SK-N-MC (cell line): Measurements from ENCODE around the gene SAG.

ENCODE experiments used
- DNase-seq: peaks from one replicate; pipeline ENCODE4 v3.0.0-alpha.2; 2011; ENCODE audit warnings: low read depth, low spot score
- H3K27ac ChIP-seq: fragments of 200-600 bp; sonication (generic); 2 replicates; pipeline ENCODE4 v1.5.1; 2016; ENCODE audit warnings: mixed run types
- H3K36me3 ChIP-seq: fragments of 200-600 bp; sonication (generic); 2 replicates; pipeline ENCODE4 v1.6.1; 2017; ENCODE audit warnings: antibody characterized with exemption, low read length, mixed read lengths; ENCODE audit not compliant: insufficient read depth
- H3K4me3 ChIP-seq: fragments of 200-600 bp; sonication (generic); 2 replicates; pipeline ENCODE4 v1.5.1; 2016
- H3K9ac ChIP-seq: fragments of 200-600 bp; sonication (generic); 2 replicates; pipeline ENCODE4 v1.8.0; 2017; ENCODE audit warnings: mixed run types, mixed read lengths; ENCODE audit not compliant: insufficient read length
- H3K9me3 ChIP-seq: fragments of 200-600 bp; sonication (generic); 2 replicates; pipeline ENCODE4 v1.6.1; 2017; ENCODE audit warnings: low read depth, mild to moderate bottlenecking, antibody characterized with exemption, low read length, moderate library complexity, mixed read lengths
- EZH2 ChIP-seq: fragments of 200-600 bp; sonication (generic); IDR thresholded peaks from one replicate; pipeline ENCODE4 v1.6.1; 2017; ENCODE audit warnings: antibody characterized with exemption
- FOXP2 ChIP-seq: optimal IDR thresholded peaks from 2 replicates; pipeline ENCODE3; 2011; ENCODE audit warnings: mild to moderate bottlenecking, moderate library complexity; ENCODE audit not compliant: insufficient read depth; ENCODE audit errors: extremely low read length, control extremely low read depth
- POLR2AphosphoS5 ChIP-seq: IDR thresholded peaks from 2 replicates; pipeline ENCODE4 v1.6.1; 2012; ENCODE audit warnings: mild to moderate bottlenecking, low read depth, low read length, borderline replicate concordance

The SAG gene

GRCh38 chr2:233300401-233300800 is 7.2 kb upstream of the SAG start:
- TF ChIP-seq FOXP2 (no peak), POLR2AphosphoS5 (no peak)
- no peak overlapping the region for H3K27ac ChIP-seq
- DNase-seq, result no peak

DNA sequence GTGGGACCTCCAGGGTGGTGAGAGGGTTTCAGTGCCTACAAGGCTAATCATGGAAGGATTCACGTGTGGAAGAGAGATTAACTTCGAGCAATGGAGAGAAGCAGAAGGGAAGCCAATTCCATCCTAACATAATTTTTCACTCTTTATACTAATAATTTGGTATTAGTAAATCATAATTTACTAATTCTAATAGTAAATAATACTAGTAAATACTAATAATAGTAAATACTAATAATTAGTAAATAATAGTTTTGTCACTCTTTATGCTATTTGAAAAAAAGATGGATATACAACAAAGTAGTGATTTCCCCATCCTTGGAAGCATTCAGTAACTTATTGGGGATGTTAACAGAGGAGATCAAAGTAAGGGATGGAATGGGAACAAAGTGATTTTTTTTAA is 6.4 kb upstream of the SAG start:
- no peak overlapping the region for H3K9ac ChIP-seq
- H3K4me3 ChIP-seq, result no peak overlapping the region
- DNase-seq, result no peak
- no peaks in the 10 kb centered on the region for H3K9me3 ChIP-seq
- no peak overlapping the region for H3K27ac ChIP-seq
- no peak for TF ChIP-seq EZH2
- TF ChIP-seq POLR2AphosphoS5, result no peak
- TF ChIP-seq FOXP2, result no peak
- H3K36me3 ChIP-seq, result no peaks in the 10 kb centered on the region

More at GRCh38 chr2:233300401-233300800, 7.2 kb upstream of the SAG start:
- Histone ChIP-seq H3K36me3 (peaks cover 7% of the 10 kb centered on the region; the same call in 1 of the 2 replicates), H3K9me3 (no peaks in the 10 kb centered on the region), H3K4me3 (no peak overlapping the region), H3K9ac (no peak overlapping the region)

DNA sequence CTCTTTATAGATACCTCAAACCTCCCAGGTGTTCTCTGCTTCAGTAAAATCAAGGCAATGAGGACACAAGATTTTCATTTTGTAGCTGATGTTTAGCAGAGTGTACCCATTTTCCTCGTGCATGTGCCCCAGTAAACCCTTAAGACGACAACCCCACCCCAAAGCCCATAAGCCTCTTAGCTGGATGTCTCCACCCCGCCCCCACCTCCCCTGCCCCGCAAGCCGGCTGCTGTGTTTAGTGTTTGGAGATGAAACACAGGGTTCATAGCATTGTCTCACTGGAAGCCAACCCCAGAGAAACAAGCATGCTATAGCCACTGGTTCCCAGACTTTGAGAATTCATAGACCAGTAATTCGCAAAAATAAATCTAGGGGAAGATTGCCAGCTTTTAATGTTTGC is 5.8 kb upstream of the SAG start:
- Histone ChIP-seq H3K9me3 (no peaks in the 10 kb centered on the region), H3K36me3 (no peaks in the 10 kb centered on the region), H3K4me3 (no peak overlapping the region), H3K9ac (no peak overlapping the region), H3K27ac (no peak overlapping the region)
- no peak for TF ChIP-seq POLR2AphosphoS5
- no peak for TF ChIP-seq EZH2
- no peak for DNase-seq

DNA sequence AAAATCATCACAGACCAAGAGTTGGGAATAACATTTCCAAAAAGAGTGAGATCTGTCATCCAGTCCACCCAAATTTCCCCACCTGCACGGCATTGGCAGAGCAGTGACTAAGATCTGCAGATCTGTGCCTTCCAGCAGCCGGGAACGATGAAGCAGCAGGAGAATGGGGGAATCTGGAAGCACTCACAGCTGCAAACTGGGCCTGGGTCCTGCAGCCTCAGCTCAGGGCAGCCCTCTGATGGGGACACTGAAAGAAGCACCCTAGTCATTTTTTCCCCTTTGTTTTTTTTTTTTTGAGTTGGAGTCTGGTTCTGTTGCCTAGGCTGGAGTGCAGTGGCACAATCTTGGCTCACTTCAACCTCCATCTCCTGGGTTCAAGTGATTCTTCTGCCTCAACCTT is 4.4 kb upstream of the SAG start:
- TF ChIP-seq EZH2, result no peak
- no peak for TF ChIP-seq POLR2AphosphoS5
- TF ChIP-seq FOXP2, result no peak
- no peak for DNase-seq
- H3K36me3 ChIP-seq, result no peaks in the 10 kb centered on the region

GRCh38 chr2:233311241-233311926 is 3.8 kb downstream of the SAG start:
- H3K36me3 ChIP-seq, result no peaks in the 10 kb centered on the region
- H3K9ac ChIP-seq, result no peak overlapping the region
- no peaks in the 10 kb centered on the region for H3K9me3 ChIP-seq
- H3K4me3 ChIP-seq, result no peak overlapping the region
- no peak overlapping the region for H3K27ac ChIP-seq
- no peak for DNase-seq
- TF ChIP-seq EZH2 (no peak), POLR2AphosphoS5 (no peak), FOXP2 (no peak)

More for the DNA sequence above, 4.4 kb upstream of the SAG start:
- no peaks in the 10 kb centered on the region for H3K9me3 ChIP-seq
- no peak overlapping the region for H3K4me3 ChIP-seq
- H3K9ac ChIP-seq, result no peak overlapping the region
- no peak overlapping the region for H3K27ac ChIP-seq

DNA sequence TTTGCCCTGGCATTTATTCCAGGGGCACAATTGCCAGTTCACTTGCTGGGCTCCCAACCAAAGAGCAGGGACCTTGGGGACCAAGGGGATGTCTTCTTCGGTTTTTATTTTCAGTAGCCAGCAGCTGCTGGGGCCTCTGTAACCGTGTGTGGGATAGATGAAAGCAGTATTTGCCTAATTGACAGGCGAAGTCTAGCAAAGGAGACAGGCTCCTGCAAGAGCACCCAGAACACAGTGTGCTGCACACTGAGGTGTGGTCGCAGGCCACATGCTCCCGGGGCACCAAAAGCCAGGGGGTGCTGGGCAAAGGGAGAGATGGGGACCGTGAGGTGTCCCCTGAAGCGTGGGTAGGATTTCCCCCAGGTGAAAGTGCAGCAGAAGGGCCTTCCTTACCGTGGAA is 5.3 kb downstream of the SAG start:
- Histone ChIP-seq H3K9me3 (no peaks in the 10 kb centered on the region; the same call in 1 of the 2 replicates), H3K9ac (no peak overlapping the region), H3K4me3 (no peak overlapping the region), H3K36me3 (no peaks in the 10 kb centered on the region), H3K27ac (no peak overlapping the region)
- TF ChIP-seq POLR2AphosphoS5, result no peak
- TF ChIP-seq FOXP2, result no peak
- TF ChIP-seq EZH2, result no peak
- no peak for DNase-seq

DNA sequence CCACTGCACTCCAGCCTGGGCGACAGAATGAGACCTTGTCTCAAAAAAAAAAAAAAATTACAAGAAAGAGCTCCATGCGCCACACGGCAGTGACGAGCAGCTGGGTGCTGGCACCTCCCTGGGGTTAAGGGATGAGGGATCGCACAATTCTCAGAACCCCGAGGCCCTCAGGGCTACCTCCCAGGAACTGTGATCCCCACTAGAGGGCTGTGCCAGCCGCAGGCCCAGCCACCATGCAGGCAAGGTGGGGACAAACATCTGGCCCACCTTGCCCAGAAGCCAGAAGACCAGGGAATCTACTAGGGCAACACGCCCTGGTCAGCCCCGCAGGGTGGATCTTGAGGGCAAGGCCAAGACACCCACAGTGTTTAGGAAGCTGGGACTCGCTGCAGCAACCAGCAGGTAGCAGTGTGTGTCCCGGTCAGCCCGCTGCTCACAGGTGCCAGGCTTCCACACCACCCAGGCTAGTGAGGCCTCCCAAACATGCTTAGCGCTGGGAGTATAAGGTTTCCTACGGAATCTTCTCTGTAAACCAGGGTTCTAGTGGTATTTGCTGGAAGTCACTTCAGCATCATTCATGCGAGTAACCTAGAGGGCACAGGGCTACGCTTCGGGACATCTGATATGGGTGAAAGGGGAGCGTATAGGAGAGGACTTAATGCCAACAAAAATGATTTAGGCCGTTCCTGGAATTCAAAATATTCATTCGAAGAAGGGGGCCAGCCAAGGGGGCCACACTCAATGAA is 6.7 kb downstream of the SAG start:
- H3K4me3 ChIP-seq, result no peak overlapping the region
- H3K27ac ChIP-seq, result no peak overlapping the region
- H3K9ac ChIP-seq, result no peak overlapping the region
- DNase-seq, result no peak
- H3K9me3 ChIP-seq, result no peaks in the 10 kb centered on the region; the same call in 1 of the 2 replicates
- TF ChIP-seq EZH2 (no peak), FOXP2 (no peak), POLR2AphosphoS5 (no peak)
- no peaks in the 10 kb centered on the region for H3K36me3 ChIP-seq

DNA sequence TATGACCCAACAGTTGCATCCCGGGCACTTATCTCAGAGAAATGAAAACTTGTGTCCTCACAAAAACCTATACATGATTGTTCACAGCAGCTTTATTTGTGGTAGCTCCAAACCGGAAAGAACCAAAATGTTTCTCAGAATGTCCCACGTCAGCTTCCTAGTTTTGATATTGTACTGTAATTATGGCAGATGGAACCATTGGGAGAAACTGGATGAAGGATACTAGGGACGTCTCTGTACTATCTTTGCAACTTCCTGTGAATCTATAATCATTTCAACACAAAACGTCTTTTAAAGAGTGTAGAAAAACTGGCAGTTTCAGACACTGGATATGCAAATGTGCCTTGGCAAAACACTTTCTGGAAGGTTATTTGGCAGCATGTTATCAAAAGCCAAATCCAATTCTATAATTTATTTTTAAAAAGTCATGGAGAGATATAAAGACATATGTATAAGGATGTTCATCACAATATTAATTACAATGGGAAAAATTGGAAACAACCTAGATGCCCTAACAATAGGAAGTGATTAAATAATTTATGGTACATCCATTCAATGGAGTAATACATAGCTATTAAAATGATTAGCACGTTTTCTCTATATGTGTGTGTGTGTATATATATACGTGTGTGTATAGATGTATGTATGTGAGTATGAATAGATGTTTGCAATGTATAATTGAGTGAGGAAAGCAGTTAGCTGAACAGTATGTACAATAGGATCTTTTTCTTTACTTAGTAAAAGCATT is 9.8 kb downstream of the SAG start:
- DNase-seq, result no peak
- TF ChIP-seq POLR2AphosphoS5, result no peak
- no peak for TF ChIP-seq FOXP2
- no peak for TF ChIP-seq EZH2
- no peak overlapping the region for H3K9ac ChIP-seq
- no peak overlapping the region for H3K27ac ChIP-seq
- H3K36me3 ChIP-seq, result no peaks in the 10 kb centered on the region
- H3K4me3 ChIP-seq, result no peak overlapping the region
- H3K9me3 ChIP-seq, result no peaks in the 10 kb centered on the region; the same call in 1 of the 2 replicates
